A673 (cell line): ENCODE measurements around the gene RMRP. TPM values are rescaled to one million over a fixed set of nuclear protein-coding genes. Genes with fewer than 3 reads are reported as not detected.

ENCODE experiments used
- BruUV-seq: library from RNA; stranded (reverse); fragments of 400-500 nt; replicated peaks from 2 replicates; lab custom pipeline; 2021; lab: Mats Ljungman, UMichigan
- CTCF ChIA-PET: fragments of 300-600 bp; sonication (Branson Sonifier 250); formaldehyde crosslinking; loops from one replicate; lab custom pipeline; 2022; ENCODE audit warnings: antibody characterized with exemption; lab: Charles Lee
- POLR2A ChIA-PET: fragments of 300-600 bp; sonication (Branson Sonifier 250); formaldehyde crosslinking; loops from one replicate; lab custom pipeline; 2022; ENCODE audit warnings: antibody characterized with exemption; ENCODE audit not compliant: low non-redundant PET; lab: Charles Lee
- DNase-seq: peaks from one replicate; pipeline ENCODE4 v3.0.0-alpha.2; 2015; ENCODE audit warnings: low spot score
- H3K27ac ChIP-seq: fragments of 200-600 bp; sonication (generic); 2 replicates; pipeline ENCODE4 v1.5.1; 2016; ENCODE audit warnings: mixed run types, low read depth, mild to moderate bottlenecking, mixed read lengths, antibody characterized with exemption, low read length; ENCODE audit not compliant: poor library complexity, severe bottlenecking
- H3K27me3 ChIP-seq: fragments of 200-600 bp; sonication (generic); replicated peaks from 2 replicates; pipeline ENCODE4 v1.6.1; 2017; ENCODE audit warnings: mixed run types, low read depth, mild to moderate bottlenecking, mixed read lengths, antibody characterized with exemption, low read length; ENCODE audit not compliant: insufficient read depth, poor library complexity
- H3K36me3 ChIP-seq: fragments of 200-600 bp; sonication (generic); 2 replicates; pipeline ENCODE4 v1.6.1; 2016; ENCODE audit warnings: mixed run types, mild to moderate bottlenecking, mixed read lengths, antibody characterized with exemption, low read length; ENCODE audit not compliant: insufficient read depth, poor library complexity, severe bottlenecking
- H3K4me1 ChIP-seq: fragments of 200-600 bp; sonication (generic); 2 replicates; pipeline ENCODE4 v1.6.1; 2017; ENCODE audit warnings: mixed run types, mild to moderate bottlenecking, mixed read lengths, antibody characterized with exemption, low read length; ENCODE audit not compliant: insufficient read depth, poor library complexity, severe bottlenecking
- H3K4me3 ChIP-seq: fragments of 200-600 bp; sonication (generic); 2 replicates; pipeline ENCODE4 v1.5.1; 2016; ENCODE audit warnings: low read depth, mixed run types, mild to moderate bottlenecking, mixed read lengths, low read length; ENCODE audit not compliant: poor library complexity, severe bottlenecking
- H3K9me3 ChIP-seq: fragments of 200-600 bp; sonication (generic); 2 replicates; pipeline ENCODE4 v1.6.1; 2016; ENCODE audit warnings: mixed run types, low read depth, mild to moderate bottlenecking, mixed read lengths, antibody characterized with exemption, low read length; ENCODE audit not compliant: poor library complexity, severe bottlenecking
- CTCF ChIP-seq: fragments of 300-800, 200-600 bp; sonication (generic); conservative IDR thresholded peaks from 2 replicates; pipeline ENCODE4 v1.5.1; 2017; ENCODE audit warnings: low read depth, mild to moderate bottlenecking, antibody characterized with exemption, low read length, moderate library complexity, mixed read lengths
- EZH2 ChIP-seq: fragments of 200-600 bp; sonication (generic); IDR thresholded peaks from 2 replicates; pipeline ENCODE4 v1.6.1; 2017; ENCODE audit warnings: borderline replicate concordance, low read depth, mild to moderate bottlenecking, mixed read lengths, antibody characterized with exemption, low read length; ENCODE audit not compliant: poor library complexity, severe bottlenecking
- intact Hi-C: fragments of 100-400 bp; cut with micrococcal nuclease; formaldehyde crosslinking; loops from one replicate; pipeline ENCODE4 v1.10.0; 2022; ENCODE audit not compliant: unreplicated experiment
- total RNA-seq: library from RNA; stranded (reverse); gene quantifications from 2 replicates; pipeline ENCODE4 v1.2.3, GENCODE V29; 2021

RMRP gene
- total RNA-seq, 1 experiment from 2014 or later, result 13,531 TPM

- Histone ChIP-seq H3K27me3 (no peaks in the 10 kb centered on the region), H3K27ac (no peak overlapping the region), H3K36me3 (peaks cover 2% of the 10 kb centered on the region), H3K9me3 (no peaks in the 10 kb centered on the region), H3K4me3 (no peak overlapping the region), H3K4me1 (peaks cover 9% of the 10 kb centered on the region)
- TF ChIP-seq EZH2 (no peak), CTCF (no peak)
- POLR2A ChIA-PET, result interaction anchor here (0.6 kb wide), 1 partner anchor 30 kb away, joined by 3 read pairs; no protein-coding TSS in a partner anchor
- BruUV-seq, result no TSS peak
- no peak for DNase-seq
- intact Hi-C loops, result no loop called here
- CTCF ChIA-PET, result interaction anchor here (0.5 to 0.6 kb wide), 2 partner anchors 57 to 1382 kb away, joined by 3 read pairs; no protein-coding TSS in a partner anchor
Observed at GRCh38 chr9:35667939-35668338, 10.1 kb upstream of the RMRP start.

GRCh38 chr9:35666549-35666948 lies 8.7 kb upstream of the RMRP start:
- ChIA-PET POLR2A (no interaction called here), CTCF (no interaction called here)
- no TSS peak for BruUV-seq
- DNase-seq, result no peak
- Histone ChIP-seq H3K9me3 (no peaks in the 10 kb centered on the region), H3K36me3 (peaks cover 16% of the 10 kb centered on the region), H3K27ac (no peak overlapping the region), H3K4me1 (peaks cover 10% of the 10 kb centered on the region), H3K4me3 (no peak overlapping the region), H3K27me3 (no peaks in the 10 kb centered on the region)
- intact Hi-C loops, result no loop called here
- TF ChIP-seq CTCF (no peak), EZH2 (no peak)

GRCh38 chr9:35666045-35666444 lies 8.2 kb upstream of the RMRP start:
- no peak overlapping the region for H3K4me3 ChIP-seq
- ChIA-PET CTCF (no interaction called here), POLR2A (interaction anchor here (0.7 kb wide), 1 partner anchor 24 kb away, joined by 3 read pairs; no protein-coding TSS in a partner anchor)
- peak; percentile 28 for DNase-seq
- intact Hi-C loops, result no loop called here
- H3K9me3 ChIP-seq, result no peaks in the 10 kb centered on the region
- BruUV-seq, result no TSS peak
- H3K4me1 ChIP-seq, result peaks cover 10% of the 10 kb centered on the region
- H3K36me3 ChIP-seq, result peaks cover 21% of the 10 kb centered on the region
- H3K27me3 ChIP-seq, result no peaks in the 10 kb centered on the region
- no peak overlapping the region for H3K27ac ChIP-seq
- TF ChIP-seq CTCF (no peak), EZH2 (no peak)
